H4 (cell line): ENCODE results near the gene TTC22. TPM values are rescaled to one million over a fixed set of nuclear protein-coding genes. Genes with fewer than 3 reads are reported as not detected.

Experiments
- DNase-seq: peaks from one replicate; pipeline ENCODE4 v3.0.0-alpha.2; 2015; ENCODE audit warnings: low spot score
- total RNA-seq: library from RNA; depleted of rRNA; stranded (reverse); fragments of >200 nt; shearing (Covaris generic); gene quantifications from 2 replicates; pipeline ENCODE4 v1.2.3, GENCODE V29; 2014; rRNA removed

Gene TTC22
- total RNA-seq, 1 experiment from 2014 or later: not detected

GRCh38 chr1:54751426-54751825 lies 49.7 kb downstream of the TTC22 start:
- no peak for DNase-seq

GRCh38 chr1:54750596-54750995 lies 50.5 kb downstream of the TTC22 start:
- DNase-seq: no peak

DNA sequence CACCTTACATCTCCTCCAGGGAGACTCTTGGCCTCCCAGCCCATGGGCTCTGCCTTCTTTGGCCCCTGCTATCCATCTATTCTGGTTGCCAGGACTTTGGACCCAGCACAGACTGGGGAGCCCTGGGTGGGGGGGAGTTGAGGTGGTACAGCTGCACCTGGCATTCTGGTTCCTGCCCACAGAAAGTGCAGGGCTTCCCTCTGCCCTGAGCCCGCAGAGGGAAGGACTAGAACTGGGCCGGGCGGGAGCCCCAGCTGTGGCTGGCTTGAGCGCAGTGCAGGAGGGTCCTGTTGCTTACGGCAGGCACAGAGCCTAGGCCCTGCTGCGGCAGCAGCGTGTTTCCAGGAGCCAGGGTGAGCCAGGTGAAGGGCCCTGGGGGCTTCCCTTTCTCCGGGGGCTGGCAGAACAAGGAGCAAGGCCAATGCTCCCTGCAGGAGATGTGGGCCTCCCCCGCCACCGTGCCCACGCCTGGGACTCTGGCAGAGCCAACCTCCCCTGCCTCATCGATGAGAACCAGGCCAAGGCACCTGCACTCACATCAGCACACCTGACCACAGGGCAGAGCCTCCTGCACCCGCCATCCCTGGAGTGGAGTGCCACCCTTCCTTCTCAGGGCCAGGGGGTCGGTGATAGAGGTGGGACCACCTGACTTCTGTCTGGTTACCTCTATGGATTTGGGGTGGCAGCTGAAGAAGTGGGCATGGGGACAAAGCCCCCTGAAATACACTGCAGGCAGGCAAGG lies 52.9 kb downstream of the TTC22 start:
- no peak for DNase-seq

- DNase-seq: no peak
Measured at GRCh38 chr1:54745864-54746263, 55.3 kb downstream of the TTC22 start.

- no peak for DNase-seq
Measured at GRCh38 chr1:54745274-54745673, 55.8 kb downstream of the TTC22 start.

DNA sequence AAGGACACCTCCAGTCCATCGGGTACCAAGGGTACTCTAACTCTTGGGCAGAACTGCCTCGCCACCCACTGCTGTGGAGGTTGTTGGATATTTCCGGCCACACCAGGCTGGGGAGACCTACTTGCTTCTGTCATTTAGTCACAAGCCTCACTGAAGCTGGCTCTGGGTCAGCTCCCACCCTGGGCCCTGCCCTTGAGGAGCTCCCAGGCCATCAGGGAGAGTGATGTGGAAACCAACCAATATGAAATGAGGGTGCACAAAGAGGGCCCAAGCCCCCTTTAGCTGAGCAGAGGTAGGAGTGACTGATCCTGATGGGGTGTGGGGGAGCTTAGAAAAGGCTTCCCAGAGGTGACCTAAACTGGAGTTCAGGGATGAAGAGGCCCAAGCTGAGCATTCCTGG lies 56.4 kb downstream of the TTC22 start:
- no peak for DNase-seq

GRCh38 chr1:54743416-54744226 lies 57.5 kb downstream of the TTC22 start:
- no peak for DNase-seq

- no peak for DNase-seq
Measured at GRCh38 chr1:54742282-54742681, 58.8 kb downstream of the TTC22 start.

GRCh38 chr1:54741531-54741930 lies 59.6 kb downstream of the TTC22 start:
- no peak for DNase-seq

DNA sequence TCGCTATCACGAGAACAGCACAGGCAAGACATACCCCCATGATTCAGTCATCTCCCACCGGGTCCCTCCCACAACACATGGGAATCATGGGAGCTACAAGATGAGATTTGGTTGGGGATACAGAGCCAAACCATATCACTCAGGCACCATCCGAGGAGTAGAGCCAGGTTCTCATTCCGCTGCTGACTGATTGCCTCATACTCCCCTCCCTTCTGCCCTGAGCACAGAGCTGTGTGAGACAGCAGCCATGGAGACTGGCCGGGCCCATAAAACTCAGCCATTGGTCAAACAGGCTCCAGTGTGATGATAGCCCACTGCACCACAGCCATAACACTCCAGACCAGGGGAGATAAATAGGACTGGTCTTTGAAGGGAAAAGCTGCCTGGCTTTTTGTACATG lies 62.9 kb downstream of the TTC22 start:
- DNase-seq: no peak

DNA sequence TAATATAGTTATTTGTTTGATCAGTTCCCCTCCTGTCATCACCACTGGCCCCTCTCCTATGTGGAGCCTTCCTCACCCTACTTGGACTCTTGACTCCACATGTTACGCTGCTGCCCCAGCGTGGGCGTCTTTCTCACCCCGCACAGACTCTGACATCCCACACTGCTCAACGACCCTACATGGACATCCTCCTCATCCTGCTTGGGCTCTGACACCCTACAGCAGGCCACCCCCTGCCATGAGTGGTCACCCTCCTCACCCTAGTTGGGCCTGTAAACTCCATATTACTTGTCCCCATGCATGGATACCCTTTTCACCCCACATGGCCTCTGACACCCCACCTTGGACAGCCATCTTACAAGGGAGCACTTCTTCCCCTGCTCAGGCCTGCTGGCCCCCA lies 64.4 kb downstream of the TTC22 start:
- no peak for DNase-seq

Other genes with a start within 250 kb of the TTC22 start
- gene FAM151A, start 177.8 kb downstream of the TTC22 start, total RNA-seq: not detected in 2 replicates
- not detected in 2 replicates for gene MROH7, start 159.5 kb downstream of the TTC22 start, total RNA-seq
- gene TTC4, start 85.5 kb downstream of the TTC22 start, total RNA-seq: 47.8 and 52.9 TPM in 2 replicates
- 6.1 and 7.0 TPM in 2 replicates for gene PARS2, start 36.8 kb downstream of the TTC22 start, total RNA-seq
- 93.1 and 104 TPM in 2 replicates for gene DHCR24, start 85.9 kb upstream of the TTC22 start, total RNA-seq
- 0.17 TPM in 1 of 2 replicates, not detected in the other for gene TMEM61, start 179.3 kb upstream of the TTC22 start, total RNA-seq
- not detected in 2 replicates for gene BSND, start 197.6 kb upstream of the TTC22 start, total RNA-seq
- gene PCSK9, start 238.2 kb upstream of the TTC22 start, total RNA-seq: 0.04 TPM in 1 of 2 replicates, not detected in the other